Smooth muscle cell (in vitro differentiated cells): ENCODE data around the gene VAV3. TPM values are rescaled to one million over a fixed set of nuclear protein-coding genes. Genes with fewer than 3 reads are reported as not detected.
"Not testable (repeated sequence)": the region's sequence is repeated elsewhere in the genome, so short reads cannot be mapped to it uniquely, and the experiment has no call there.

Source experiments
- DNase-seq: peaks from one replicate; lab custom pipeline; 2025; ENCODE audit not compliant: unreplicated experiment; lab: John Stamatoyannopoulos, UW
- H2AFZ ChIP-seq: fragments of 200-600 bp; sonication (generic); 2 replicates; pipeline ENCODE4 v1.6.0; 2016; ENCODE audit warnings: antibody characterized with exemption, low read depth, mild to moderate bottlenecking
- H3F3A ChIP-seq: fragments of 200-600 bp; sonication (generic); 2 replicates; pipeline ENCODE4 v1.6.0; 2017; ENCODE audit warnings: antibody characterized with exemption, low read depth
- H3K27ac ChIP-seq: fragments of 200-600 bp; sonication (generic); 2 replicates; pipeline ENCODE4 v1.5.1; 2016; ENCODE audit warnings: low read depth, mild to moderate bottlenecking
- H3K27me3 ChIP-seq: fragments of 200-600 bp; sonication (generic); 2 replicates; pipeline ENCODE4 v1.6.1; 2016; ENCODE audit warnings: low read depth, mild to moderate bottlenecking
- H3K36me3 ChIP-seq: fragments of 200-600 bp; sonication (generic); 2 replicates; pipeline ENCODE4 v1.5.1; 2016; ENCODE audit warnings: low read depth
- H3K4me1 ChIP-seq: fragments of 200-600 bp; sonication (generic); 2 replicates; pipeline ENCODE4 v1.5.1; 2016; ENCODE audit warnings: low read depth
- H3K4me2 ChIP-seq: fragments of 200-600 bp; sonication (generic); 2 replicates; pipeline ENCODE4 v1.6.0; 2016; ENCODE audit warnings: mild to moderate bottlenecking
- H3K4me3 ChIP-seq: fragments of 200-600 bp; sonication (generic); 2 replicates; pipeline ENCODE4 v1.5.1; 2016; ENCODE audit warnings: mild to moderate bottlenecking
- H3K79me2 ChIP-seq: fragments of 200-600 bp; sonication (generic); 2 replicates; pipeline ENCODE4 v1.6.0; 2016; ENCODE audit warnings: low read depth, mild to moderate bottlenecking
- H3K9ac ChIP-seq: fragments of 200-600 bp; sonication (generic); 2 replicates; pipeline ENCODE4 v1.6.0; 2016; ENCODE audit warnings: low read depth
- H3K9me3 ChIP-seq: fragments of 200-600 bp; sonication (generic); replicated peaks from 2 replicates; pipeline ENCODE4 v1.5.1; 2016; ENCODE audit warnings: low read depth
- H4K20me1 ChIP-seq: fragments of 200-600 bp; sonication (generic); 2 replicates; pipeline ENCODE4 v1.6.0; 2016; ENCODE audit warnings: low read depth
- WGBS: methylation state at CpG from one replicate; pipeline ENCODE4 v1.1.7; 2016; ENCODE audit warnings: low lambda C conversion rate; 5-methylcytosine and 5-hydroxymethylcytosine counted together
- polyA plus RNA-seq: library from polyadenylated mRNA; unstranded; fragments of >200 nt; fragmentation: Nextera tagmentation; extraction: Ambion mirVana; gene quantifications from 2 replicates; pipeline ENCODE4 v1.2.1, GENCODE V29; 2016
- total RNA-seq: library from RNA; depleted of rRNA; stranded (reverse); fragments of >200 nt; gene quantifications from 2 replicates; pipeline ENCODE4 v1.2.3, GENCODE V29; 2014
- TF ChIP-seq, protein P1 (sequence below): fragments of 200-600 bp; sonication (generic); IDR thresholded peaks from 2 replicates; pipeline ENCODE4 v1.5.1; 2017; ENCODE audit warnings: borderline replicate concordance, mild to moderate bottlenecking, antibody characterized with exemption; ENCODE audit not compliant: insufficient read depth, poor library complexity, severe bottlenecking

VAV3 gene
- total and polyA plus RNA-seq, 2 experiments from 2014 or later: 0.62 to 10.1 TPM

DNA sequence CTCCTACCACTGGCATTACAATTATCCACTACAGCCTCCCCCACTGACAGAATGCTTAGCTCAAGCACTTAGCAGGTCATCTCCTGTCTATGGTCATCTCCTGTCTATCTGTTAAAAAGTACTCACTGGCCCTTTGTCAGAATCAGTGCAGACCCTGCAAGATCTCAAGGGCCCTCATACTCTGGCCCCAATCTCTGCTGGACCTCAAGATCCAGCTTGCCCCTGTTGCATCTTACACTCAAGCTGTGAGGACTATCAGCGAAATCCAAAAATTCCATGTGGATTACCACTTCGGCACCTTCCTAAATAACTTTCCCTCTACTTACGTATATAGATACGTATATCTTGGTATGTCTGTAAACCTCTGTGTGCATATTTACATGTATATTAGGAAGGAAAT, 101.6 kb downstream of the VAV3 start:
- TF ChIP-seq, protein P1, sequence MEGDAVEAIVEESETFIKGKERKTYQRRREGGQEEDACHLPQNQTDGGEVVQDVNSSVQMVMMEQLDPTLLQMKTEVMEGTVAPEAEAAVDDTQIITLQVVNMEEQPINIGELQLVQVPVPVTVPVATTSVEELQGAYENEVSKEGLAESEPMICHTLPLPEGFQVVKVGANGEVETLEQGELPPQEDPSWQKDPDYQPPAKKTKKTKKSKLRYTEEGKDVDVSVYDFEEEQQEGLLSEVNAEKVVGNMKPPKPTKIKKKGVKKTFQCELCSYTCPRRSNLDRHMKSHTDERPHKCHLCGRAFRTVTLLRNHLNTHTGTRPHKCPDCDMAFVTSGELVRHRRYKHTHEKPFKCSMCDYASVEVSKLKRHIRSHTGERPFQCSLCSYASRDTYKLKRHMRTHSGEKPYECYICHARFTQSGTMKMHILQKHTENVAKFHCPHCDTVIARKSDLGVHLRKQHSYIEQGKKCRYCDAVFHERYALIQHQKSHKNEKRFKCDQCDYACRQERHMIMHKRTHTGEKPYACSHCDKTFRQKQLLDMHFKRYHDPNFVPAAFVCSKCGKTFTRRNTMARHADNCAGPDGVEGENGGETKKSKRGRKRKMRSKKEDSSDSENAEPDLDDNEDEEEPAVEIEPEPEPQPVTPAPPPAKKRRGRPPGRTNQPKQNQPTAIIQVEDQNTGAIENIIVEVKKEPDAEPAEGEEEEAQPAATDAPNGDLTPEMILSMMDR: no peak
- DNase-seq: no peak
- Histone ChIP-seq H3K27me3 (peaks cover 5% of the 10 kb centered on the region), H3K4me2 (no peak overlapping the region), H3K79me2 (no peaks in the 10 kb centered on the region), H4K20me1 (no peaks in the 10 kb centered on the region), H3K27ac (no peak overlapping the region), H3K9ac (no peak overlapping the region), H3K4me1 (no peaks in the 10 kb centered on the region), H3K36me3 (no peaks in the 10 kb centered on the region), H3F3A (no peaks in the 10 kb centered on the region), H3K4me3 (no peak overlapping the region), H3K9me3 (no peaks in the 10 kb centered on the region), H2AFZ (no peak overlapping the region)
- WGBS: 56% methylated on average over 4 of the region's 4 CpGs

DNA sequence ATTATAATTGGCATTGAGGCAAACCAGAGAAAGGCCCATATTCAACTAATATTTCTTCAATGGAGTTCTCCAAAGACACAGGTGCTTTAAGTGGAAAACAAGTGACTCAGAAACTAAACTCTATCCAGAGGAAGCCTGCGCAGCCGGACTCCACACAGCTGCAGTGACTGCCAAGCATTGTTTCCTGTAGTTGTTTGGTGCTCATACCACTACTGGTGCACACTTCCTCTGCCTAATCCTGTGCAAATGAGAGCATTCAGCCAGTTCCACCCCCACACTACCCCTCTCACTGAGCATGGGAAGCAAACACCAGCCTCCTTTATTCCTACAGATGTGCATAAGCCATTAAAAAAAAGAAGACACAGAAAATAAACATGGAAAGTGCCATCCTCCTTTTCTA, 102.9 kb downstream of the VAV3 start:
- WGBS: 94% methylated on average over 2 of the region's 2 CpGs

DNA sequence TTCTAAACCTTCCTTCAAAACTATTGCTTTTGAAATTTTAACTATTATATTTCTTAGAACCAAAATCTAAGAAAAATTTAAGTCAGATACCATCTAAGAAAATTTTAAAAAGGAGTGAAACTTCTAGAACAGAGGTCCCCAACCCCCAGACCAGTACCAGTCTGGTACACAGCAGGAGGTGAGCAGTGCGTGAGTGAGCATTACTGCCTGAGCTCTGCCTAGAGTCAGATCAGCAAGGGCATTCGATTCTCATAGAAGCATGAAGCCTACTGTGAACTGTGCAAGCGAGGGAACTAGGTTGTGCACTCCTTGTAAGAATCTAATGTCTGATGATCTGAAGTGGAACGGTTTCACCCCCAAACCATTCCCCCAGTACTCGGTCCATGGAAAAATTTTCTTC, 106.7 kb downstream of the VAV3 start:
- H2AFZ ChIP-seq: no peak overlapping the region
- no peaks in the 10 kb centered on the region for H3K79me2 ChIP-seq
- H3K9ac ChIP-seq: no peak overlapping the region
- H3K4me2 ChIP-seq: no peak overlapping the region
- H3F3A ChIP-seq: no peaks in the 10 kb centered on the region
- H3K4me1 ChIP-seq: no peaks in the 10 kb centered on the region
- H3K27me3 ChIP-seq: peaks cover 7% of the 10 kb centered on the region
- H3K4me3 ChIP-seq: no peak overlapping the region
- TF ChIP-seq, protein P1: no peak
- DNase-seq: no peak
- no peaks in the 10 kb centered on the region for H4K20me1 ChIP-seq
- H3K27ac ChIP-seq: no peak overlapping the region
- no peaks in the 10 kb centered on the region for H3K9me3 ChIP-seq
- no peaks in the 10 kb centered on the region for H3K36me3 ChIP-seq
- 93% methylated on average over 5 of the region's 5 CpGs for WGBS

More for the DNA sequence above, 102.9 kb downstream of the VAV3 start:
- DNase-seq: no peak
- Histone ChIP-seq H3K4me1 (no peaks in the 10 kb centered on the region), H2AFZ (no peak overlapping the region), H3K79me2 (no peaks in the 10 kb centered on the region), H3K9ac (no peak overlapping the region), H3K27ac (no peak overlapping the region), H3K4me2 (no peak overlapping the region), H3K27me3 (peaks cover 6% of the 10 kb centered on the region), H3K9me3 (no peaks in the 10 kb centered on the region), H3F3A (no peaks in the 10 kb centered on the region), H3K4me3 (no peak overlapping the region), H3K36me3 (no peaks in the 10 kb centered on the region), H4K20me1 (no peaks in the 10 kb centered on the region)
- TF ChIP-seq, protein P1: no peak

DNA sequence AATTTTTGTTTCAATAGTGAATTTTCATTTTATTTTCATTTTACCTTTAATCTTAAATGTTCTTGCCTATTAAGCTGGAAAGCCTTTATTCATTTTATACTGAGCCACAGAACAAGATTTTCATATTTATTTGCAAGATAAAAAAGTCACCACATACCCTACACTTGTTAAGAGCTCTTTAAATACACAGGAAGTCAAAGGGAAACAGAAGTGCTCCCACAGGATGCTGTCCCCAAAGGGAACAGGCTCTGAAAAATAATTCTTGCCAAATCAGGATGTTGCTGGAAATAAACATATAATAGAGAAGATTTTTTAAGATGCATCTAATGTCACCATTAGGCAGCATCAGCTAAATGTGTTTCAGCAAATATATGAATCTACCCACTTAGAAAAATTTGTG, 113.6 kb downstream of the VAV3 start:
- Histone ChIP-seq H3K4me3 (no peak overlapping the region), H3K9ac (no peak overlapping the region), H2AFZ (no peak overlapping the region), H3K4me2 (no peak overlapping the region), H3K4me1 (no peaks in the 10 kb centered on the region), H3F3A (no peaks in the 10 kb centered on the region), H3K27me3 (peaks cover 2% of the 10 kb centered on the region), H3K27ac (no peak overlapping the region), H3K79me2 (no peaks in the 10 kb centered on the region), H3K36me3 (no peaks in the 10 kb centered on the region), H4K20me1 (no peaks in the 10 kb centered on the region), H3K9me3 (no peaks in the 10 kb centered on the region)
- DNase-seq: no peak
- TF ChIP-seq, protein P1: no peak

DNA sequence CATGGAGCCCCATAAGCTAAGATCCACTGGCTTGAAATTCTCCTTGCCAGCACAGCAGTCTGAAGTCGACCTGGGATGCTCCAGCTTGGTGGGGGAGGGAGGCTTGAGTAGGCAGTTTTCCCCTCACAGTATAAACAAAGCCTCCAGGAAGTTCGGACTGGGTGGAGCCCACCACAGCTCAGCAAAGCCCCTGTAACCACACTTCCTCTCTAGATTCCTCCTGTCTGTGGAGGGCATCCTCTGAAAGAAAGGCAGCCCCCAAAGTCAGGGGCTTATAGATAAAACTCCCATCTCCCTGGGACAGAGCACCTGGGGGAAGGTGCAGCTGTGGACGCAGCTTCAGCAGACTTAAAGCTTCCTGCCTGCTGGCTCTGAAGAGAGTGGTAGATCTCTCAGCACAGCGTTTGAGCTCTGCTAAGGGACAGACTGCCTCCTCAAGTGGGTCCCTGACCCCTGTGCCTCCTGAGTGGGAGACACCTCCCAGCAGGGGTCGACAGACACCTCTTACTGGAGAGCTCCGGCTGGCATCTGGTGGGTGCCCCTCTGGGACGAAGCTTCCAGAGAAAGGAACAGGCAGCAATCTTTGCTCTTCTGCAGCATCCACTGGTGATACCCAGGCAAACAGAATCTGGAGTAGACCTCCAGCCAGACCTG, 120.3 kb downstream of the VAV3 start:
- 68% methylated on average over 7 of the region's 7 CpGs for WGBS

More for the DNA sequence above, 120.3 kb downstream of the VAV3 start:
- not testable (repeated sequence) for H3K27me3 ChIP-seq, H3K9ac ChIP-seq, H3K4me1 ChIP-seq, H3K36me3 ChIP-seq, H3F3A ChIP-seq, H3K4me3 ChIP-seq, H3K27ac ChIP-seq, DNase-seq, H3K4me2 ChIP-seq, H4K20me1 ChIP-seq, H2AFZ ChIP-seq, H3K9me3 ChIP-seq, H3K79me2 ChIP-seq
